Spleen (tissue), 7 donors: ENCODE data around the gene MYO1D.

Source experiments
- CTCF ChIP-seq, 11 experiments: fragments of 200-600 bp in 7 of 11; fragments of 450-650 bp in 4 of 11; sonication (generic) in 4 of 11; IDR thresholded peaks in 8 of 11; conservative IDR thresholded peaks in 3 of 11; 1 replicate in 7 of 11; 2 replicates in 4 of 11; pipeline versions ENCODE4 v1.4.0 to v1.8.0; 2016 to 2021; ENCODE audit warnings: antibody characterized with exemption in 11 of 11, inconsistent platforms in 4 of 11, mild to moderate bottlenecking in 1 of 11
- POLR2A ChIP-seq, 3 donors: fragments of 450-650 bp; IDR thresholded peaks; one replicate each; pipeline ENCODE4 v1.5.1; 2017; ENCODE audit warnings: antibody characterized with exemption in 3 of 3, mild to moderate bottlenecking in 1 of 3
- donor health status: DM: no; HTN: no; CAD: no; lungs with moderate emphysema.
- donor health status: DM: no; HTN: no; CAD: no.
- donor health status: DM: no; HTN: no; CAD: no.

GRCh38 chr17:32834104-32834503, 42.8 kb downstream of the MYO1D start:
- TF ChIP-seq CTCF (IDR thresholded peaks at IDR 0.05 in 8 of 11, conservative IDR thresholded peaks at IDR 0.05 in 3 of 11) = no peak
- TF ChIP-seq POLR2A (IDR thresholded peaks at IDR 0.05) = no peak
